GM21529 (cell line): ENCODE results near the gene UTP25.
"Not testable (repeated sequence)": the region's sequence is repeated elsewhere in the genome, so short reads cannot be mapped to it uniquely, and the experiment has no call there.

Experiments
- ATAC-seq: cut with Tn5 transposase; IDR thresholded peaks from one replicate; pipeline ENCODE4 v1.9.1; 2021; ENCODE audit not compliant: unreplicated experiment

Gene UTP25

DNA sequence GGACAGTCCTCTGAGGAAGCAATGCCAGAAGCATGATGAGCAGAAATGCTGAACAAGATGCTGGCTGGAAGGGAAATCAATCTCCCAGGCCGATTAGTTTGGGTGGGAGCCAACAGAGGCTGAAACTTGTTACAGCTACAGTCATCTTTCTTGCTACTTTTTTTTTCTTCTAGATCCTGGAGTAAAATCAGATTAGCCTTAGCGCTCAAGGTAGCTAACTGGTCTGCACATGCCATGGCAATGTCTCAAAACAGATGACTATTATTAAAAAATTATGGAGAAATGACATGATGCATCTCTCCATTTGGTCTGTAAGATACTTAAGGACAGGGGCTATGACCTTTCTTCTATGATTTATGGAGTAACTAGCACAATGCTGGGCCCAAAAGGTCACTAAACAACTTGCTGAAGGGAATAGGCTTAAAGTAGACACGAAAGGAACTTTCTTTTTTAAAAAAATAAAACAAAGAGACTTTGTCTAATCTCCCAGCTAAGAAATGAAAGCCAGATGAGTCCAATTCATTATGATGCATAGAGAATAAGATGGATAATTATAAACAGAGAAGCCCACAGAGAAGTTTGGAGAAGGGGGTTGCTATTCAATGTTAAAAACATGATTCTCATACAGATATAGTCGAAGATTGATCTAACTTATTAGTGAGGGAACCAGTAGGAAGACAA is 42.5 kb downstream of the UTP25 start:
- no peak for ATAC-seq

DNA sequence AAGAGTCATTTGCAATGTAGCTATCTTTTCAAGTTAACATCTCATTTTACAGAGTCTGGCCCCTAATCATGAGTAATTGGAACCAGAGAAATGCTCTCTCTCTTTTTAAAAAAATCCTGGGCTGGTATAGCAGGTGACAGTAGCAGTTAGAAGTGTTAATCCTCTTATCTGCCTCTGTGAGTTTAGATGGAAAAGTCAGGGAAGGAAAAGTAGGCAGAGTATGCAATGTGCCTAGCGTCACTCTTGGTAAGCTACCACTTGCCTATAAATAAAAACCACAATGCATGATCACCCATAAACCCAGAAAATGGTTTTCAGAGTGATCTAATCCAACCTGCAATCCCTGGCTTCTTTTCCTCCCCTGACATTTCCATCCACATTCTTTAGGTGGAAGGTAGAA is 43.2 kb downstream of the UTP25 start:
- ATAC-seq: no peak

GRCh38 chr1:209871430-209871829 is 43.7 kb downstream of the UTP25 start:
- ATAC-seq: no peak

- ATAC-seq: no peak
These were observed 45.5 kb downstream of the UTP25 start for GRCh38 chr1:209873067-209873799.

GRCh38 chr1:209875515-209875914 is 47.7 kb downstream of the UTP25 start:
- no peak for ATAC-seq

GRCh38 chr1:209876078-209876800 is 48.5 kb downstream of the UTP25 start:
- no peak for ATAC-seq

GRCh38 chr1:209877087-209877764 is 49.5 kb downstream of the UTP25 start:
- no peak for ATAC-seq

- no peak for ATAC-seq
These were observed 51.2 kb downstream of the UTP25 start for GRCh38 chr1:209878964-209879363.

- ATAC-seq: no peak
These were observed 51.8 kb downstream of the UTP25 start for GRCh38 chr1:209879539-209879938.

DNA sequence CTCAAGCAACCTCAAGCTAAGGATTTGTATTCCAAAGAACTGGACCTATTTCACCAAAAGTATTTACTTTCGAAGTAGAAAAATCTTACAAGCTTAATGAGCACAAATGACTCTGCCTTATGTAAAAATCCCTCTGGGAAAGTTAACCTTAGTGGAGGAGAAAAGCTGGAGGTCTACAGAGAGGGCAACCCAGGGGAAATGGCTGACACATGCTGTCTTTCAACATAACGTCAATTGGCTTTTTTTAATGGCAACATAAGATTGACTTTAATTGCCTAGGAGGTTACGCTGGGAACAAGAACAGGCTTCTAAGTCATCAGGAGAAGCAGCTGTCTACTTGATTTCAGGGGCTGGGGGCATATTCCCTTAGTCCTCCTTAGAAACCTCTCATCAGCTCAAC is 52.3 kb downstream of the UTP25 start:
- ATAC-seq: no peak

DNA sequence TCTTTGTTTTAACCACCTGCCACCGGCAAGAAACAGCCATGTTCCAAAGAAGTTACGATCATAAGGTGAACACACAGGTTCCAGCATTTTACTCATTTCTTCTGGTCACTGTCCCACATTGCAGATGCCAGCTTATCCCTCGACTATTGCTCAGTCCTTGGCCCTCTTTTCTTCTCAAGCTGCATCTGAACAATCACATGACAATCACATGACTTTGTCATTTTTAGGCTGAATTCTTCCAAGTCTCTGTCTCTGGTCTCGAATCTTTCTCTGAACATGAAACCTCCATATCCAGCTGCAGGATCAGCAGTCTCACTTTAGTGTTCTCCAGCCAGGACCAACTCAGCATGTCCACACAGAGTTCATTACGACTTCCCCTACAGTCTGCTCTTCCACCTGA is 53.8 kb downstream of the UTP25 start:
- no peak for ATAC-seq

- ATAC-seq: no peak
These were observed 54.5 kb downstream of the UTP25 start for GRCh38 chr1:209882286-209882685.

GRCh38 chr1:209882942-209883340 is 55.2 kb downstream of the UTP25 start:
- no peak for ATAC-seq

GRCh38 chr1:209883341-209883971 is 55.7 kb downstream of the UTP25 start:
- ATAC-seq: no peak

DNA sequence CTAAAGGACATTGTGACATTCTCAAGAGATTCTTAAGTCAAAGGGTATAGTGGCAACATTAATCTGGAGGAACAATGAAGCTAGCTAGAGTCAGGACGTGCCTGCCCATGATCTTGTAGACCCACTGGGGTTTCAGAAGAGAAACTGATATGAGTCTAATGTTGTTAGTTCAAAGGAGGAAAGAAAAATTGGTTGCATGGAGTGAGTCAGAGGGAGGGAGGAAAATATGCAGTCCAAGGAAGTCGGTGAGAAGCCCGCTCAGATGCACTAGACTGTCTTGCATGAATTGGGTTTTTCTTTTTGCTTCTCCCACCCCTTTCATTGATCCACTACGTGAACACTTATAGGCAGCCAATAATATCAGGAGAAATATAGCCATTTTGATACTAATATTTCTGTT is 56.5 kb downstream of the UTP25 start:
- ATAC-seq: no peak

- ATAC-seq: peak; percentile 91
These were observed 56.9 kb downstream of the UTP25 start for GRCh38 chr1:209884665-209885117.

DNA sequence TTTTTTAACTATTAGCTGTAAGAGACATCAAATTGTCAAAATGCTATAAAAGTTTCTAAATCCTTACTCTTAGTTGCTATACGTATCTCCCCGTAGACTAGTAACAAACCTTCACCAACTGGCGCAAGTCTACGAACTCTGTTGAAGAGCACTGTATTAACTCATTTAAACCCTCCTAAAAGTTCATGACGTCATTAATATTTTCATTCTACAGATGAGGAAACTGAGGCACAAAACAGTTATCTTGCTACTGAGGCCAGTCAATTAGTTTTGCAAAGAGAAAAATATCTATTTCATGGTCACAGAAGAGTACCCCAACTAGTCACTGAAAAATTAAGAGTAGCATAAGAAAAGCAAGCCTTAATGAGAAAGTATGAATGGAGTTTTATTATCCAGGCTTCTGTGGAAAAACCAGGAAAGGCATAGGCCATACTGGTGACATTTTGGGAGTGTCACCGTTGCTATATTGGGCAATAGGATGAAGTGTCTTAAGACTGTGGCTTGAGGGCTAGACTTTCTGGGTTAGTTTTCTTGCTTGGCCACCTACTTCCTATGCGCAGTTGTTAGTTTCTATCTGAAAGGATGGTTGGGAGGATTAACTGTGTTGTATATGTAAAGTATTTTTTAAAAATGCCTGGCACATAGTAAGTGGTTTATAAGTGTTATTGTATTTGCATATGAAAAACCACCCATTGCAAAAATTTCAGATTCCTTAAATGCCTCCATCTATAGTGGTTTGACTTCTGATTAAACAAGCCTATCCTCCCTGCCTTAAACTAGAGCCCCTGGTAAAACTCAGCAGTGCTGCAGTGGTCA is 57.8 kb downstream of the UTP25 start:
- ATAC-seq: no peak

- no peak for ATAC-seq
These were observed 58.4 kb downstream of the UTP25 start for GRCh38 chr1:209886219-209886536.

DNA sequence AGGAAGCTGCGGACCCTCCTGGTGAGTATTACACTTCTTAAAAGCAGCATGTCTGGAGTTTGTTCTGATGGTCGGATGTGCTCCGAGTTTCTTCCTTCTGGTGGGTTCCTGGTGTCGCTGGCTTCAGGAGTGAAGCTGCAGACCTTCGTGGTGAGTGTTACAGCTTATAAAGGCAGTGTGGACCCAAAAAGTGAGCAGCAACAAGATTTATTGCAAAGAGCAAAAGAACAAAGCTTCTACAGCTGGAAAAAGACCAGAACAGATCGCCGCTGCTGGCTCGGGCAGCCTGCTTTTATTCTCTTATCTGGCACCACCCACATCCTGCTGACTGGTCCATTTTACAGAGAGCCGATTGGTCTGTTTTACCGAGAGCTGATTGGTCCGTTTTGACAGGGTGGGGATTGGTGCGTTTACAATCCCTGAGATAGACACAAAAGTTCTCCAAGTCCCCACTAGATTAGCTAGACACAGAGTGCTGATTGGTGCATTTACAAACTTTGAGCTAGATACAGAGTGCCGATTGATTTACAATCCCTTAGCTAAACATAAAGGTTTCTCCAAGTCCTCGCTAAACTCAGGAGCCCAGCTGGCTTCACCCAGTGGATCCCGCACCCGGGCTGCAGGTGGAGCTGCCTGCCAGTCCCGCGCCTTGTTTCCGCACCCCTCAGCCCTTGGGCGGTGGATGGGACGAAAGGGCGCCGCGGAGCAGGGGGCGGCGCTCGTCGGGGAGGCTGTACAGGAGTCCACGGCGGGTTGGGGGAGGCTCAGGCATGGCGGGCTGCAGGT is 60.7 kb downstream of the UTP25 start:
- not testable (repeated sequence) for ATAC-seq

DNA sequence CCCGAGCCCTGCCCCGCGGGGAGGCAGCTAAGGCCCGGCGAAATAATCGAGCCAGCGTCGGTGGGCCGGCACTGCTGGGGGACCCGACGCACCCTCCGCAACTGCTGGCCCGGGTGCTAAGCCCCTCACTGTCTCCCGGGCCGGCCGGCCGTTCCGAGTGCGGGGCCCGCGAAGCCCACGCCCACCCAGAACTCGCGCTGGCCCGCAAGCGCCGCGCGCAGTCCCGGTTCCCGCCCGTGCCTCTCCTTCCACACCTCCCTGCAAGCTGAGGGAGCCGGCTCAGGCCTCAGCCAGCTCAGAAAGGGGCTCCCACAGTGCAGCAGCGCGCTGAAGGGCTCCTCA is 61.3 kb downstream of the UTP25 start:
- no peak for ATAC-seq
